Esophagus muscularis mucosa (tissue), 4 donors: Measurements from ENCODE around the gene ESF1. TPM values are rescaled to one million over a fixed set of nuclear protein-coding genes. Genes with fewer than 3 reads are reported as not detected.
A peak's percentile ranks its signal among the peaks of the same experiment; 100 is the strongest.

Source experiments
- DNase-seq: peaks from one replicate; pipeline ENCODE4 v3.0.0-alpha.2; 2017; ENCODE audit errors: extremely low spot score
- H3K27ac ChIP-seq, 4 donors: fragments of 200-600 bp; sonication (generic); replicated peaks in 1 of 4; 1 replicate in 3 of 4; 2 replicates in 1 of 4; pipeline ENCODE4 v1.5.1; 2016 to 2019; ENCODE audit warnings: mild to moderate bottlenecking in 1 of 4
- H3K27me3 ChIP-seq, 4 donors: fragments of 200-600 bp; sonication (generic); one replicate each; pipeline versions ENCODE4 v1.5.1 to v1.6.0; 2016 to 2019
- H3K36me3 ChIP-seq, 4 donors: fragments of 200-600 bp; sonication (generic); one replicate each; pipeline ENCODE4 v1.5.1; 2016 to 2019
- H3K4me1 ChIP-seq, 4 donors: fragments of 200-600 bp; sonication (generic); one replicate each; pipeline ENCODE4 v1.5.1; 2016 to 2019
- H3K4me3 ChIP-seq, 4 donors: fragments of 200-600 bp; sonication (generic); 1 replicate in 2 of 4; 2 replicates in 2 of 4; pipeline ENCODE4 v1.5.1; 2016 to 2019; ENCODE audit warnings: mild to moderate bottlenecking in 4 of 4, moderate library complexity in 1 of 4
- H3K9me3 ChIP-seq, 4 donors: fragments of 200-600 bp; sonication (generic); 1 replicate in 3 of 4; 2 replicates in 1 of 4; pipeline ENCODE4 v1.5.1; 2016 to 2019
- EP300 ChIP-seq: sonication (generic); formaldehyde crosslinking; IDR thresholded peaks from one replicate; pipeline ENCODE4 v1.6.1; 2017; ENCODE audit warnings: antibody characterized with exemption
- POLR2A ChIP-seq: fragments of 450-650 bp; IDR thresholded peaks from one replicate; pipeline ENCODE4 v1.6.1; 2017; ENCODE audit warnings: antibody characterized with exemption, moderate library complexity, mild to moderate bottlenecking, low read depth
- POLR2AphosphoS5 ChIP-seq, 2 donors: sonication (generic); formaldehyde crosslinking; IDR thresholded peaks; one replicate each; pipeline ENCODE4 v1.6.1; 2017; ENCODE audit warnings: antibody characterized with exemption in 2 of 2
- WGBS: methylation state at CpG from one replicate; pipeline ENCODE4 v1.1.5; 2018; 5-methylcytosine and 5-hydroxymethylcytosine counted together
- intact Hi-C: fragments of 100-400 bp; cut with DNase I; formaldehyde crosslinking; loops from one replicate; pipeline ENCODE4 v1.15.1; 2023
- total RNA-seq, 4 donors: library from RNA; depleted of rRNA; stranded (reverse); fragments of >200 nt; gene quantifications; one replicate each; pipeline versions ENCODE4 v1.1.0 to v1.2.1, GENCODE V29; 2016
- TF ChIP-seq, protein P1 (sequence below), 3 experiments: fragments of 200-600 bp in 2 of 3; fragments of 450-650 bp in 1 of 3; sonication (generic) in 2 of 3; IDR thresholded peaks; one replicate each; pipeline ENCODE4 v1.5.1; 2017 to 2019; ENCODE audit warnings: antibody characterized with exemption in 3 of 3, mild to moderate bottlenecking in 2 of 3, moderate library complexity in 1 of 3

ESF1 gene
- total RNA-seq, 4 donors from 2014 or later = 9.0 to 16.2 (median 13.3) TPM

DNA sequence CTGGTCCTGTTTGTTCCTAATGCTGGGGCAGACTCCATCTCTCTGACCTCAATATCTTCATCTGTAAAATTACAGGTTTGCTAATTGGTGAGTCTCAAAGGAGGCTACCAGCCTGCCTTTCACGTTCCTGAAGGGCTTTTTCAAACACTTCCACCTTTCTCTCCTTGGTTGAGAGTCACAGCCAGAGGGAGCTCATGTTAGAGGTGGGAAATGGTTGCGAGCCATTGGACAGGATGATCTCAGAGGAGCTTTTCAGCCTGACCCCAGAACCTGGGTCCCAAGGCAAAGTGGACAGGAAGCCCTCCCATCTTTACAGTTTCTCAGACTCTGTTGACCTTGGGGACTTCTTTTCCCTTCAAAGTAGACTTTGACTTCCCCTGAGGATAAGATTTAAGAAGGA lies 37.7 kb upstream of the ESF1 start:
- no peak overlapping the region for H3K27ac ChIP-seq
- H3K9me3 ChIP-seq = peaks cover 0 to 5% (median 0%) of the 10 kb centered on the region in 4 donors
- peaks cover 0 to 15% (median 11%) of the 10 kb centered on the region in 4 donors for H3K36me3 ChIP-seq
- DNase-seq = no peak
- peaks cover 0 to 6% (median 2%) of the 10 kb centered on the region in 4 donors for H3K4me1 ChIP-seq
- 88% methylated on average over 2 of the region's 2 CpGs for WGBS
- no peaks in the 10 kb centered on the region for H3K27me3 ChIP-seq
- H3K4me3 ChIP-seq = no peak overlapping the region
- intact Hi-C loops = loop anchor here (5.0 kb wide), 1 partner anchor 125 kb away; no protein-coding TSS in a partner anchor
- TF ChIP-seq, protein P1, sequence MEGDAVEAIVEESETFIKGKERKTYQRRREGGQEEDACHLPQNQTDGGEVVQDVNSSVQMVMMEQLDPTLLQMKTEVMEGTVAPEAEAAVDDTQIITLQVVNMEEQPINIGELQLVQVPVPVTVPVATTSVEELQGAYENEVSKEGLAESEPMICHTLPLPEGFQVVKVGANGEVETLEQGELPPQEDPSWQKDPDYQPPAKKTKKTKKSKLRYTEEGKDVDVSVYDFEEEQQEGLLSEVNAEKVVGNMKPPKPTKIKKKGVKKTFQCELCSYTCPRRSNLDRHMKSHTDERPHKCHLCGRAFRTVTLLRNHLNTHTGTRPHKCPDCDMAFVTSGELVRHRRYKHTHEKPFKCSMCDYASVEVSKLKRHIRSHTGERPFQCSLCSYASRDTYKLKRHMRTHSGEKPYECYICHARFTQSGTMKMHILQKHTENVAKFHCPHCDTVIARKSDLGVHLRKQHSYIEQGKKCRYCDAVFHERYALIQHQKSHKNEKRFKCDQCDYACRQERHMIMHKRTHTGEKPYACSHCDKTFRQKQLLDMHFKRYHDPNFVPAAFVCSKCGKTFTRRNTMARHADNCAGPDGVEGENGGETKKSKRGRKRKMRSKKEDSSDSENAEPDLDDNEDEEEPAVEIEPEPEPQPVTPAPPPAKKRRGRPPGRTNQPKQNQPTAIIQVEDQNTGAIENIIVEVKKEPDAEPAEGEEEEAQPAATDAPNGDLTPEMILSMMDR (IDR thresholded peaks at IDR 0.05) = no peak
- TF ChIP-seq POLR2AphosphoS5 (IDR thresholded peaks at IDR 0.05) = no peak
- TF ChIP-seq EP300 = no peak
- no peak for TF ChIP-seq POLR2A

DNA sequence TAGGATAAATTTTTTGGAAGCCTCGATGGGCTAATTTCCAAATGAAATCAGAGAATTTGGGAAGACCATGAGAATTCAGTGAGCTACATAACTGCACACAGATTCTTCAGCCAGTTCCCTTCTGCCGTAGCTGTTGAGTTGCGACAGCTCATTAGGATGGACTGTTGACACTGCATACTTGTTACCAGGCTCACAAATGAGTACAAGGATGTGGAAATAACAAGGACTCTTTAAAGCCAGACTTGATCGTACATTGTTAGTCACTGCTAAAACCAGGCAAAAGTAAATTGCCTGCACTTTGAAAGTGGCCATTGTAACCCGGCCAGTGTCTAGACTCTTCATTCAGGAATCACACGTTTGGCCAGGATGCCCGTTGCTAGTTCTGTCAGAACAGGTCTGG lies 37.2 kb upstream of the ESF1 start:
- WGBS = 87% methylated on average over 7 of the region's 7 CpGs
- intact Hi-C loops = loop anchor here (2.0 to 5.0 kb wide), 2 partner anchors 125 to 233 kb away; no protein-coding TSS in a partner anchor

DNA sequence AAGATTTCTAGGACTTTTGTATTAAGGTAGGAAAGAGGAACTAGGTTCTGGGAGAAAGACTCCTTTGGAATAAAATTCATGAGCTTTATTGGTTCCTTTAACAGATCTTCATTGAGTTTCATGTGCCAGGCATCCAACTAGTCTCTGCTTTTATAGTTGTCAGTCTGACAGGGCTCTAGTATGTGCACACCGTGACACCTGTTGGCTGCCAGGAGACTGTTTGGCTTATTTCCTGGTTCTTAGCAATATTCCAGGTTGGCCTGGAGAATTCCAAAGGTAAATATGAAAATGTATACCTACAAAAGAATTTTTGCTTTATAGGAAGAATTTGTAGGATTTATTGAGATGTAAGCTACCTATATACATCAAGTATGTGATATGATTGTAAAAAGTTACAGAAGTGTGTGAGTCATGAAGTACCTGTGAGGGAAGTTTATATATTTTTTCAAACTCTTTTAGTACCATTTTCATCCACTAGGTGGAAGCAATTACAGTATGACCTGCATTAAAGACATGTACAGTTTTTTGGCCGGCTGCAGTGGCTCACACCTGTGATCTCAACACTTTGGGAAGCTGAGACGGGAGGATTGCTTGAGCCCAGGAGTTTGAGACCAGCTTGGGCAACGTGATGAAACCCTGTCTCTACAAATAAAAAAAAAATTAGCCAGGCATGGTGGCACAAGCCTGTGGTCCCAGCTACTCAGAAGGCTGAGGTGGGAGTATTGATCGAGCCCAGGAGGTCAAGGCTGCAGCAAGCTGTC lies 35.3 kb upstream of the ESF1 start:
- Histone ChIP-seq H3K4me3 (no peak overlapping the region), H3K4me1 (no peaks in the 10 kb centered on the region), H3K27me3 (no peaks in the 10 kb centered on the region), H3K9me3 (peaks cover 0 to 5% (median 0%) of the 10 kb centered on the region in 4 donors), H3K36me3 (peaks cover 9 to 38% (median 30%) of the 10 kb centered on the region in 4 donors), H3K27ac (peak overlapping the region in 1 of 4 donors; percentile 7)
- TF ChIP-seq POLR2AphosphoS5 (IDR thresholded peaks at IDR 0.05) = no peak
- TF ChIP-seq, protein P1 (IDR thresholded peaks at IDR 0.05) = peak; percentile 68 to 72 (median 71)
- no peak for DNase-seq
- WGBS = 23% methylated on average over 5 of the region's 5 CpGs
- intact Hi-C loops = loop anchor here (2.0 to 5.0 kb wide), 2 partner anchors 127 to 235 kb away; no protein-coding TSS in a partner anchor

More for the DNA sequence above, 37.2 kb upstream of the ESF1 start:
- Histone ChIP-seq H3K9me3 (peaks cover 0 to 5% (median 0%) of the 10 kb centered on the region in 4 donors), H3K27me3 (no peaks in the 10 kb centered on the region), H3K4me3 (no peak overlapping the region), H3K27ac (no peak overlapping the region), H3K4me1 (peaks cover 0 to 6% (median 2%) of the 10 kb centered on the region in 4 donors), H3K36me3 (peaks cover 0 to 21% (median 16%) of the 10 kb centered on the region in 4 donors)
- TF ChIP-seq EP300 (no peak), POLR2AphosphoS5 (IDR thresholded peaks at IDR 0.05) (no peak), POLR2A (no peak)
- DNase-seq = no peak

DNA sequence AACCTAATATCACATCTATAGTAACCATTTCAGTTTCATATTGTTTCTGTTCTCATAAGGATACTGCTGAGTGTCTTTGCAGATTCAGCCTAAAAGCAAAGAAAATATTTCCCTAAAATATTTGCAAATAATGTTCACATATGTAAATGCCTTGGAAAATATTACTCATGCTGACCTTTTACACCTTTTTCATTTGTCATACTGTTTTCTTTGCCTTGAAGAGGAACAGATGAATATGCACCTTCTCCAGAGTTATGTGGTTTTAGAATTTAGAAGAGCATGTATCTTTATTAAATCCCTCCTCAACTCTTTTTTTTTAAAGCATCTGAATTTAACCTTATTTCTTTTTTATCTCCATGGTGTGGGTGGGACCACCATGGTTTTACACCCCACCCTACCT lies 32.6 kb upstream of the ESF1 start:
- no peak for DNase-seq
- no peak overlapping the region for H3K4me3 ChIP-seq
- H3K9me3 ChIP-seq = peaks cover 0 to 5% (median 0%) of the 10 kb centered on the region in 4 donors
- no peak for TF ChIP-seq POLR2AphosphoS5 (IDR thresholded peaks at IDR 0.05)
- no peak for TF ChIP-seq EP300
- TF ChIP-seq, protein P1 (IDR thresholded peaks at IDR 0.05) = no peak
- no peak for TF ChIP-seq POLR2A
- no peaks in the 10 kb centered on the region for H3K4me1 ChIP-seq
- intact Hi-C loops = no loop called here
- H3K36me3 ChIP-seq = peaks cover 33 to 65% (median 57%) of the 10 kb centered on the region in 4 donors
- H3K27ac ChIP-seq = no peak overlapping the region
- H3K27me3 ChIP-seq = no peaks in the 10 kb centered on the region

DNA sequence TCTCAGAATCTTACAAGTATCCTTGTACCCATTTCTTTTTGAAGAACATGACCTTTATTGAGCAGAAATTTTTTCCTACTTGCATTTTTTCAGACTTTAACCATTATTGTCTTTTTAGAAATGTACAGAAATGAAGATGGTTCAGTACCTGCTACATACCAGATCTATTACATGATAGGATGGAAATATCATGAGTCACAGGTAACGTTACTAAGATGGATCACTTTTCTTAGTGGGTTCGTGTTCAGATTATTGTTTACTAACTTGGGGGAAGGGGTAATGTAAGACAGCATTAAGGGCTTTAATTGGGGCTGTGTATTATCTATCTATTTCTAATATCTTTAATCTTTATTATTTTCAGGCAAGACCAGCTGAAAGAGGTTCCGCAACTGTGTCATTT lies 32.0 kb upstream of the ESF1 start:
- intact Hi-C loops = no loop called here
- Histone ChIP-seq H3K4me1 (no peaks in the 10 kb centered on the region), H3K27ac (no peak overlapping the region), H3K9me3 (peaks cover 0 to 5% (median 0%) of the 10 kb centered on the region in 4 donors), H3K4me3 (no peak overlapping the region), H3K36me3 (peaks cover 39 to 71% (median 62%) of the 10 kb centered on the region in 4 donors), H3K27me3 (no peaks in the 10 kb centered on the region)
- TF ChIP-seq POLR2AphosphoS5 (IDR thresholded peaks at IDR 0.05) (no peak), EP300 (no peak), POLR2A (no peak)
- TF ChIP-seq, protein P1 (IDR thresholded peaks at IDR 0.05) = no peak
- DNase-seq = no peak
- 53% methylated on average over 3 of the region's 3 CpGs for WGBS
